Nephron progenitor cell (in vitro differentiated cells): ENCODE measurements around the gene ZNF467.

ENCODE experiments used
- DNase-seq: peaks from one replicate; pipeline ENCODE4 v3.0.0; 2021
- H3K27ac Mint-ChIP-seq: 2 replicates; pipeline ENCODE4 v1.8.0; 2021; ENCODE audit warnings: mild to moderate bottlenecking, moderate library complexity, mixed read lengths
- H3K27me3 Mint-ChIP-seq: 2 replicates; pipeline ENCODE4 v1.8.0; 2021; ENCODE audit warnings: mild to moderate bottlenecking, low read depth, mixed read lengths; ENCODE audit not compliant: poor library complexity
- H3K36me3 Mint-ChIP-seq: 2 replicates; pipeline ENCODE4 v1.8.0; 2021; ENCODE audit warnings: low read depth, mixed read lengths
- H3K4me1 Mint-ChIP-seq: 2 replicates; pipeline ENCODE4 v1.8.0; 2021; ENCODE audit warnings: mixed read lengths
- H3K4me3 Mint-ChIP-seq: 2 replicates; pipeline ENCODE4 v1.8.0; 2021; ENCODE audit warnings: mild to moderate bottlenecking, moderate library complexity, mixed read lengths
- H3K9me3 Mint-ChIP-seq: 2 replicates; pipeline ENCODE4 v1.8.0; 2021; ENCODE audit warnings: mild to moderate bottlenecking, moderate library complexity, mixed read lengths
- CTCF ChIP-seq: fragments of 200-600 bp; sonication (generic); IDR thresholded peaks from 2 replicates; pipeline ENCODE4 v1.5.0; 2021; ENCODE audit warnings: antibody characterized with exemption

The ZNF467 gene

GRCh38 chr7:149811831-149812490 is 38.6 kb upstream of the ZNF467 start:
- no peak for TF ChIP-seq CTCF
- no peak overlapping the region for H3K27ac Mint-ChIP-seq
- no peaks in the 10 kb centered on the region for H3K9me3 Mint-ChIP-seq
- H3K36me3 Mint-ChIP-seq = no peaks in the 10 kb centered on the region
- H3K4me3 Mint-ChIP-seq = no peak overlapping the region
- DNase-seq = no peak
- peaks cover 40% of the 10 kb centered on the region for H3K4me1 Mint-ChIP-seq
- peaks cover 18% of the 10 kb centered on the region for H3K27me3 Mint-ChIP-seq

GRCh38 chr7:149811221-149811620 is 37.8 kb upstream of the ZNF467 start:
- no peak overlapping the region for H3K27ac Mint-ChIP-seq
- H3K4me3 Mint-ChIP-seq = no peak overlapping the region
- no peaks in the 10 kb centered on the region for H3K36me3 Mint-ChIP-seq
- H3K4me1 Mint-ChIP-seq = peaks cover 48% of the 10 kb centered on the region
- H3K27me3 Mint-ChIP-seq = peaks cover 14% of the 10 kb centered on the region
- no peak for DNase-seq
- no peaks in the 10 kb centered on the region for H3K9me3 Mint-ChIP-seq
- no peak for TF ChIP-seq CTCF

GRCh38 chr7:149809215-149809614 is 35.8 kb upstream of the ZNF467 start:
- Mint-ChIP-seq H3K4me1 (peaks cover 46% of the 10 kb centered on the region), H3K36me3 (no peaks in the 10 kb centered on the region), H3K4me3 (no peak overlapping the region), H3K27me3 (peaks cover 21% of the 10 kb centered on the region), H3K27ac (no peak overlapping the region), H3K9me3 (no peaks in the 10 kb centered on the region)
- DNase-seq = no peak
- no peak for TF ChIP-seq CTCF

- Mint-ChIP-seq H3K27ac (no peak overlapping the region), H3K4me3 (no peak overlapping the region), H3K36me3 (no peaks in the 10 kb centered on the region), H3K4me1 (peaks cover 37% of the 10 kb centered on the region), H3K27me3 (peaks cover 23% of the 10 kb centered on the region), H3K9me3 (no peaks in the 10 kb centered on the region)
- TF ChIP-seq CTCF = no peak
- no peak for DNase-seq
Observed at GRCh38 chr7:149808311-149808710, 34.9 kb upstream of the ZNF467 start.

GRCh38 chr7:149806726-149807125 is 33.3 kb upstream of the ZNF467 start:
- no peak for TF ChIP-seq CTCF
- no peaks in the 10 kb centered on the region for H3K9me3 Mint-ChIP-seq
- H3K27me3 Mint-ChIP-seq = peaks cover 23% of the 10 kb centered on the region
- no peaks in the 10 kb centered on the region for H3K36me3 Mint-ChIP-seq
- DNase-seq = no peak
- H3K4me1 Mint-ChIP-seq = peaks cover 35% of the 10 kb centered on the region
- H3K27ac Mint-ChIP-seq = no peak overlapping the region
- H3K4me3 Mint-ChIP-seq = no peak overlapping the region

GRCh38 chr7:149804106-149804505 is 30.7 kb upstream of the ZNF467 start:
- DNase-seq = no peak
- Mint-ChIP-seq H3K4me1 (peaks cover 20% of the 10 kb centered on the region), H3K4me3 (no peak overlapping the region), H3K9me3 (no peaks in the 10 kb centered on the region), H3K27me3 (peaks cover 32% of the 10 kb centered on the region), H3K36me3 (no peaks in the 10 kb centered on the region), H3K27ac (no peak overlapping the region)
- no peak for TF ChIP-seq CTCF
